ENCODE results near the gene GPRIN1. TPM values are rescaled to one million over a fixed set of nuclear protein-coding genes. Genes with fewer than 3 reads are reported as not detected.
"Not testable (repeated sequence)": the region's sequence is repeated elsewhere in the genome, so short reads cannot be mapped to it uniquely, and the experiment has no call there.

Gene GPRIN1
- total and polyA plus RNA-seq, 9 donors: 0.08 to 0.50 (median 0.20) TPM

DNA sequence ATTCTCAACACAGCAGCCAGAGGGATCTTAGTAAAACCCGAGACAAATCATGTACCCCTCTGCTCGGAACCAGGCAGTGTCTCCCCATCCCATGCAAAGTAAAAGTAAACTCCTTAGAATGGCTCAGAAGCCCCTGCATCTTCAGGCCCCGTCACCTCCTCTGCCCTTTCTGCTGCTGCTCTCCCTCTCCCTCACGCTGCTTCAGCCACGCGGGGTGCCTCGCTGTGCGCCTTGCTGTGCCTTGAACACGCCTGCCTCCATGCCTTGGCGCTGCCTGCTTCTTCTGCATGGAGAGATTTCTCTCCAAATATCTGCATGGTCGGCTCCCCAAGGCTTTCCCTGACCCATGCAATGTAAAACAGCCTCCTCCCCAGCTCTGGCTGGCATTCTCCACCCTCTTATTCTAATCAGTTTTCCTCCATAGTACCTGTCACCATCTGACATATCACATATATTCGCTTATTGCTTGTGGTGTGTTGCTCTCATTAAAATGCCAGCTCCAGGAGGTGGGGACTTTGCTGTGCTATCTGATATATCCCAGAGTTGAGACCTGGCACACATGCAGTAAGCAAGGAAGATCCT is 8.0 kb downstream of the GPRIN1 start:
- Histone ChIP-seq H3K4me3 (no peak overlapping the region), H3K36me3 (no peaks in the 10 kb centered on the region), H3K9me3 (no peaks in the 10 kb centered on the region), H3K27ac (no peak overlapping the region), H3K27me3 (no peaks in the 10 kb centered on the region), H3K4me1 (ENCODE audit: insufficient read depth) (no peaks in the 10 kb centered on the region)
- DNase-seq: no peak
- TF ChIP-seq EP300 (IDR thresholded peaks at IDR 0.05) (no peak), POLR2A (IDR thresholded peaks at IDR 0.05) (no peak)
- TF ChIP-seq, protein P1, sequence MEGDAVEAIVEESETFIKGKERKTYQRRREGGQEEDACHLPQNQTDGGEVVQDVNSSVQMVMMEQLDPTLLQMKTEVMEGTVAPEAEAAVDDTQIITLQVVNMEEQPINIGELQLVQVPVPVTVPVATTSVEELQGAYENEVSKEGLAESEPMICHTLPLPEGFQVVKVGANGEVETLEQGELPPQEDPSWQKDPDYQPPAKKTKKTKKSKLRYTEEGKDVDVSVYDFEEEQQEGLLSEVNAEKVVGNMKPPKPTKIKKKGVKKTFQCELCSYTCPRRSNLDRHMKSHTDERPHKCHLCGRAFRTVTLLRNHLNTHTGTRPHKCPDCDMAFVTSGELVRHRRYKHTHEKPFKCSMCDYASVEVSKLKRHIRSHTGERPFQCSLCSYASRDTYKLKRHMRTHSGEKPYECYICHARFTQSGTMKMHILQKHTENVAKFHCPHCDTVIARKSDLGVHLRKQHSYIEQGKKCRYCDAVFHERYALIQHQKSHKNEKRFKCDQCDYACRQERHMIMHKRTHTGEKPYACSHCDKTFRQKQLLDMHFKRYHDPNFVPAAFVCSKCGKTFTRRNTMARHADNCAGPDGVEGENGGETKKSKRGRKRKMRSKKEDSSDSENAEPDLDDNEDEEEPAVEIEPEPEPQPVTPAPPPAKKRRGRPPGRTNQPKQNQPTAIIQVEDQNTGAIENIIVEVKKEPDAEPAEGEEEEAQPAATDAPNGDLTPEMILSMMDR (IDR thresholded peaks at IDR 0.05): no peak
- intact Hi-C loops (cut with DNase I): no loop called here
- 63 to 74% (median 73%) methylated on average over 12 of the region's 12 CpGs for WGBS, 3 donors

DNA sequence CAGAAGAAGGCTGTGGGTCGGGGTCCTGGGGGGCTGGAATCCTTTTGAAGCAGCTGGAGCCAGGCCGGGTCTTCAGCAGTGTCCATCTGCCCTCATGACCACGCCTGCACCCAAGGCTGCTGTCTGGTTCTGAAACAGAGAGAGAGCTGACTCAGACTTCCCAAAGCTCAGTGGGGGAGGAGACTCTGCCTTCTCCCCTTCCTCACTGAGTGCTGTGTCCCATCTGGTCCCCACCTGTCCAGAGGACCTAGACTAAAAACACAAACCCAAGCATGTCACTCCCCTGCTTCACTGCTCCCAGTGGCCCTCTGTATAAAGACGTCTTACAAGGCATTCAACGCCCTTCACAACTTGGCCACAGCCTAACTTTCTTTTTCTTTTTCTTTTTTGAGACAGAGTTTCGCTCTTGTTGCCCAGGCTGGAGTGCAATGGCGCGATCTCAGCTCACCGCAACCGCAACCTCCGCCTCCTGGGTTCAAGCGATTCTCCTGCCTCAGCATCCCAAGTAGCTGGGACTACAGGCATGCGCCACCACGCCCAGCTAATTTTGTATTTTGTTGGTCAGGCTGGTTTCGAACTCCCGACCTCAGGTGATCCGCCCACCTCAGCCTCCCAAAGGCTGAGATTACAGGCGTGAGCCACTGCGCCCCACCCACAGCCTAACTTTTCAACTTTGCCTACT is 10.1 kb downstream of the GPRIN1 start:
- H3K27me3 ChIP-seq; H3K36me3 ChIP-seq; DNase-seq; H3K9me3 ChIP-seq; intact Hi-C loops (cut with DNase I); H3K27ac ChIP-seq; H3K4me3 ChIP-seq; H3K4me1 ChIP-seq (ENCODE audit: insufficient read depth): not testable (repeated sequence)
- 87 to 90% (median 90%) methylated on average over 18 to 19 of the region's 19 CpGs for WGBS, 3 donors

DNA sequence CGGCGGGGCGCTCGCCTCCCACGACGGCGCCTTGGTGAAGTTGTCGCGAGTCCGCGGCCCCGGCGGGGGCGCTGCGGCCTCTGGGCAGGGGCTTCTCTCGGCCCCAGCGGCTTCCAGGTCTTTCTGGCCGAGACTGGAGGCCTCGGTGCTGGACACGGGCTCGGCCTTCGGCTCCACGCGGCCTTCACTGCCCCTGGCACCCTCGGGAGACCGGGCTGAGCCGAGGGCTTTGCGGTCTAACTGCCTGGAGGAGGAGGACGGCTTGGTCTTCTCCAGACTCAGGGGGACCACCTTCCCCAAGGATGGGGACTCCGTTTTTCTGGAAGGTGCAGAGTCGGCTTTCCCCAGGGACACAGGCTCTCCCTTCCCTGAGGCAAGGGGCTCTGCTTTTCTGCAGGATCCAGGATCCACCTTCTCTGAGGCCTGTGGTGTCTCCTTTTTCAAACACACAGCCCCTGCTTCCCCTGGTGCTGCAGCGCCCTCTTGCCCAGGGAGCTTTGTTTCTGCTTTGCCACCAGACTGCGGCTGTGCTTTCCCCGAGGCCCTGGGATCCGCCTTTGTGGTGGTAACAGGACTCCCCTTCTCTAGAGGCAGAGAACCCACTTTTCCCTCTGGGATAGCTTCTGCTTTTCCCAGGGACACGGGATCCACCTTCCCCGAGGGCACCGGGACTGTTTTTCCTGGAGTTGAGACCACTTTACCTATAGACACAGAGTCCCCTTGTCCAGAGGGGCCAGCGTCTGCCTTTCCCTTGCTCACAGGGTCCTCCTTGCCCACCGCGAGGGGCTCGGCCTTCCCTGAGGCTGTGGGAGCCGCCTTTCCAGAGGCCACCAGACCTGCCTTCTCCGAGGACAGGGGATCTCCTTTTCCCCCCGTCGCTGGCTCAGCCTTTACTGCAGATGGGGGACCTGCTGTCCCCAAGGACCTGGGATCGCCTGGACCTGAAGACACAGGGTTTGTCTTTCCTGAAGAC is 12.3 kb downstream of the GPRIN1 start:
- WGBS, 3 donors: 49 to 73% (median 64%) methylated on average over 36 to 47 of the region's 47 CpGs
- DNase-seq: no peak
- H3K36me3 ChIP-seq: no peaks in the 10 kb centered on the region
- intact Hi-C loops (cut with DNase I): no loop called here
- TF ChIP-seq, protein P1 (IDR thresholded peaks at IDR 0.05): no peak
- TF ChIP-seq EP300 (IDR thresholded peaks at IDR 0.05) (no peak), POLR2A (IDR thresholded peaks at IDR 0.05) (no peak)
- no peaks in the 10 kb centered on the region for H3K9me3 ChIP-seq
- no peak overlapping the region for H3K4me3 ChIP-seq
- H3K27me3 ChIP-seq: no peaks in the 10 kb centered on the region
- H3K27ac ChIP-seq: no peak overlapping the region
- H3K4me1 ChIP-seq (ENCODE audit: insufficient read depth): no peaks in the 10 kb centered on the region

DNA sequence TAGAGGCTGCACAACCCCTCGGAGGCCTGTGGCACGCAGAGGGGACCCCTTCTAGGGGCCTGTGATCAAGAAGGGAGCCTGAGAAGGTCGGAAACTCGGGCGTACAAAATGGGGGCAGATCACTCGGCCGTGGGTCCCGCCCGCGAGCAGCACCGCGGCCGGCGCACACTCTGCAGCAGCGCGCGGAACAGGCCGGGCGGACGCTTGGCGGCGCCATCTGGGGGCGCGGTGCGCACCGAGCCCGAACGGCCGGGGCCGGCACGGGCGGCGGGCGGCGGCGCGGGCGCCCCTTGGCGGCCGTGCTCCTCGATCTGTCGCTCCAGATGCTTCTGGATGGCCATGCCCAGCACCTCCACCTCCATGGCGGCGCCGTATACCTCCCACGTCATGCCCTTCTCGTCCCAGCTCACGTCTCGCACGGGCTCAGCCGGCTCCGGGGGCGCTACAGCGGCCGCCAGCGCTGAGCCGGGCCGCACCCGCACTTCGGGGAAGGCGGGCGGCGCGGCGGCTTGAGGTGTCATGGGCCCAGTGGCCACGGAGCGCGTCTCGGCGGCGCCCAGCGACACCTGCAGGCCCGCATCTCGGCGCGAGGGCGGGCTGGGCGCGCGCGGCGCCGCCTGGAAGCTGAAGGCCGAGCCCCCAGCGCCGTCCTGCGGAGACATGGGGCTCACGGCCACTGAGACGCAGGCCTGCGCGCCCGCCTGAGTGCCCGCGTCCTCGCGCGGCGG is 13.1 kb downstream of the GPRIN1 start:
- TF ChIP-seq, protein P1 (IDR thresholded peaks at IDR 0.05): peak in 1 of 3 donors; percentile 25
- TF ChIP-seq POLR2A (IDR thresholded peaks at IDR 0.05): no peak
- no peak overlapping the region for H3K27ac ChIP-seq
- intact Hi-C loops (cut with DNase I): no loop called here
- peak in 4 of 5 donors; percentile 15 to 56 (median 39) for DNase-seq
- H3K4me1 ChIP-seq (ENCODE audit: insufficient read depth): no peaks in the 10 kb centered on the region
- H3K9me3 ChIP-seq: no peaks in the 10 kb centered on the region
- no peaks in the 10 kb centered on the region for H3K36me3 ChIP-seq
- WGBS, 3 donors: 1 to 8% (median 2%) methylated on average over 67 to 98 of the region's 98 CpGs
- H3K27me3 ChIP-seq: no peaks in the 10 kb centered on the region
- peak overlapping the region; percentile 16 for H3K4me3 ChIP-seq
